HepG2 (cell line): ENCODE data around the gene SHLD3. TPM values are rescaled to one million over a fixed set of nuclear protein-coding genes. Genes with fewer than 3 reads are reported as not detected.

Experiments used
- ATM ChIP-seq: fragments of 450-650 bp; IDR thresholded peaks from 2 replicates; pipeline ENCODE4 v1.7.1; 2017; ENCODE audit warnings: mild to moderate bottlenecking, borderline replicate concordance
- FOXJ3 ChIP-seq: sonication (generic); formaldehyde crosslinking; IDR thresholded peaks from 2 replicates; pipeline ENCODE4 v1.4.0; 2020; ENCODE audit warnings: missing genetic modification reagents, mild to moderate bottlenecking, borderline replicate concordance
- GATAD1 ChIP-seq: IDR thresholded peaks from 2 replicates; pipeline ENCODE4 v1.6.1; 2016; ENCODE audit warnings: missing genetic modification reagents, missing compliant biosample characterization
- GLI4 ChIP-seq: sonication (generic); formaldehyde crosslinking; IDR thresholded peaks from 2 replicates; pipeline ENCODE4 v1.5.1; 2020; ENCODE audit warnings: missing genetic modification reagents, mild to moderate bottlenecking, moderate library complexity, borderline replicate concordance
- SAFB2 ChIP-seq: sonication (generic); formaldehyde crosslinking; IDR thresholded peaks from 2 replicates; pipeline ENCODE4 v1.5.1; 2020; ENCODE audit warnings: missing genetic modification reagents, low read depth, mild to moderate bottlenecking, borderline replicate concordance
- SP4 ChIP-seq: sonication (generic); formaldehyde crosslinking; IDR thresholded peaks from 2 replicates; pipeline ENCODE4 v1.8.1; 2023; ENCODE audit warnings: mild to moderate bottlenecking, missing genetic modification reagents
- polyA plus RNA-seq, 8 experiments: library from polyadenylated mRNA; depleted of rRNA in 3 of 8; stranded (reverse) in 7 of 8; unstranded in 1 of 8; fragments of >200 nt; fragmentation: Illumina TruSeq in 4 of 8; extraction: Trizol in 4 of 8; gene quantifications; 2 replicates each; pipeline versions ENCODE4 v1.2.1 to v1.2.3, GENCODE V29; 2011 to 2016; ENCODE audit warnings: low read depth in 4 of 8, missing spikeins in 1 of 8, mixed read lengths in 1 of 8; ENCODE audit not compliant: insufficient read depth in 1 of 8
- total RNA-seq, 5 experiments: library from RNA; depleted of rRNA; stranded (reverse); fragments of >200 nt; fragmentation: Illumina TruSeq; extraction: Trizol; gene quantifications; 2 replicates each; pipeline ENCODE4 v1.2.3, GENCODE V29; 2016; ENCODE audit warnings: low read depth in 1 of 5
- TF ChIP-seq, protein P1 (sequence below): sonication (generic); formaldehyde crosslinking; IDR thresholded peaks from 2 replicates; pipeline ENCODE4 v1.4.0; 2020; ENCODE audit warnings: missing genetic modification reagents
- TF ChIP-seq, protein P2 (sequence below): sonication (generic); formaldehyde crosslinking; IDR thresholded peaks from 2 replicates; pipeline ENCODE4 v1.4.0; 2020; ENCODE audit warnings: mild to moderate bottlenecking, missing genetic modification reagents
- TF ChIP-seq, protein P3 (sequence below): sonication (generic); formaldehyde crosslinking; IDR thresholded peaks from 2 replicates; pipeline ENCODE4 v1.4.0; 2020; ENCODE audit warnings: mild to moderate bottlenecking, missing genetic modification reagents
- TF ChIP-seq, protein P4 (sequence below): sonication (generic); formaldehyde crosslinking; IDR thresholded peaks from 2 replicates; pipeline ENCODE4 v1.5.1; 2020; ENCODE audit warnings: mild to moderate bottlenecking, moderate library complexity, missing genetic modification reagents
- TF ChIP-seq, protein P5 (sequence below): fragments of 450-650 bp; IDR thresholded peaks from 2 replicates; pipeline ENCODE4 v1.6.1; 2017
- TF ChIP-seq, protein P6 (sequence below): sonication (generic); formaldehyde crosslinking; IDR thresholded peaks from 2 replicates; pipeline ENCODE4 v1.4.0; 2020; ENCODE audit warnings: missing genetic modification reagents
- TF ChIP-seq, protein P7 (sequence below): sonication (generic); formaldehyde crosslinking; IDR thresholded peaks from 2 replicates; pipeline ENCODE4 v1.4.0; 2020; ENCODE audit warnings: missing genetic modification reagents
- TF ChIP-seq, protein P8 (sequence below): IDR thresholded peaks from 2 replicates; pipeline ENCODE4 v1.6.1; 2012; ENCODE audit warnings: inconsistent platforms

The SHLD3 gene
- total and polyA plus RNA-seq, 2 of the 13 experiments (the other 11 are each of a cell fraction or from before 2014, with no cell fraction given): 3.6 to 6.8 TPM

DNA sequence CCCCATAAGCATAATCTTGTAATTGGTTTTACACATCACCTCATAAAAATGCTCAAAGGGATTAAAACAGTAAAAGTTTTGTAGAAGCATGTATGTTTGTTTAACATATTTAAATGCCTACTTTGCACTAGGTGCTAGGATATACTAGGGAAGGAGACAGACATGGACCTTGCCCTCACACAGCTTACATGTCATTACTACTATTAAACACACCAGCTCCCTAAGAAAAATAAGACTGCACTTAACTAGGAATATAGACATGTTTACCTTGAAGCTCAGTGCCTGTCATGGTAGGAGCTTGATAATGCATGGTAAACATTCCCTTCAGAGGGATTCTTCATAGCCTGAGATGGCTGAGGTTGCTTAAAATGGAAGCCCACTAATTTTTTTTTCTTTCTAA, 6.2 kb downstream of the SHLD3 start (continued):
- TF ChIP-seq, protein P1, sequence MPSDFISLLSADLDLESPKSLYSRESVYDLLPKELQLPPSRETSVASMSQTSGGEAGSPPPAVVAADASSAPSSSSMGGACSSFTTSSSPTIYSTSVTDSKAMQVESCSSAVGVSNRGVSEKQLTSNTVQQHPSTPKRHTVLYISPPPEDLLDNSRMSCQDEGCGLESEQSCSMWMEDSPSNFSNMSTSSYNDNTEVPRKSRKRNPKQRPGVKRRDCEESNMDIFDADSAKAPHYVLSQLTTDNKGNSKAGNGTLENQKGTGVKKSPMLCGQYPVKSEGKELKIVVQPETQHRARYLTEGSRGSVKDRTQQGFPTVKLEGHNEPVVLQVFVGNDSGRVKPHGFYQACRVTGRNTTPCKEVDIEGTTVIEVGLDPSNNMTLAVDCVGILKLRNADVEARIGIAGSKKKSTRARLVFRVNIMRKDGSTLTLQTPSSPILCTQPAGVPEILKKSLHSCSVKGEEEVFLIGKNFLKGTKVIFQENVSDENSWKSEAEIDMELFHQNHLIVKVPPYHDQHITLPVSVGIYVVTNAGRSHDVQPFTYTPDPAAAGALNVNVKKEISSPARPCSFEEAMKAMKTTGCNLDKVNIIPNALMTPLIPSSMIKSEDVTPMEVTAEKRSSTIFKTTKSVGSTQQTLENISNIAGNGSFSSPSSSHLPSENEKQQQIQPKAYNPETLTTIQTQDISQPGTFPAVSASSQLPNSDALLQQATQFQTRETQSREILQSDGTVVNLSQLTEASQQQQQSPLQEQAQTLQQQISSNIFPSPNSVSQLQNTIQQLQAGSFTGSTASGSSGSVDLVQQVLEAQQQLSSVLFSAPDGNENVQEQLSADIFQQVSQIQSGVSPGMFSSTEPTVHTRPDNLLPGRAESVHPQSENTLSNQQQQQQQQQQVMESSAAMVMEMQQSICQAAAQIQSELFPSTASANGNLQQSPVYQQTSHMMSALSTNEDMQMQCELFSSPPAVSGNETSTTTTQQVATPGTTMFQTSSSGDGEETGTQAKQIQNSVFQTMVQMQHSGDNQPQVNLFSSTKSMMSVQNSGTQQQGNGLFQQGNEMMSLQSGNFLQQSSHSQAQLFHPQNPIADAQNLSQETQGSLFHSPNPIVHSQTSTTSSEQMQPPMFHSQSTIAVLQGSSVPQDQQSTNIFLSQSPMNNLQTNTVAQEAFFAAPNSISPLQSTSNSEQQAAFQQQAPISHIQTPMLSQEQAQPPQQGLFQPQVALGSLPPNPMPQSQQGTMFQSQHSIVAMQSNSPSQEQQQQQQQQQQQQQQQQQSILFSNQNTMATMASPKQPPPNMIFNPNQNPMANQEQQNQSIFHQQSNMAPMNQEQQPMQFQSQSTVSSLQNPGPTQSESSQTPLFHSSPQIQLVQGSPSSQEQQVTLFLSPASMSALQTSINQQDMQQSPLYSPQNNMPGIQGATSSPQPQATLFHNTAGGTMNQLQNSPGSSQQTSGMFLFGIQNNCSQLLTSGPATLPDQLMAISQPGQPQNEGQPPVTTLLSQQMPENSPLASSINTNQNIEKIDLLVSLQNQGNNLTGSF: no peak
- TF ChIP-seq SAFB2: no peak
- TF ChIP-seq, protein P2, sequence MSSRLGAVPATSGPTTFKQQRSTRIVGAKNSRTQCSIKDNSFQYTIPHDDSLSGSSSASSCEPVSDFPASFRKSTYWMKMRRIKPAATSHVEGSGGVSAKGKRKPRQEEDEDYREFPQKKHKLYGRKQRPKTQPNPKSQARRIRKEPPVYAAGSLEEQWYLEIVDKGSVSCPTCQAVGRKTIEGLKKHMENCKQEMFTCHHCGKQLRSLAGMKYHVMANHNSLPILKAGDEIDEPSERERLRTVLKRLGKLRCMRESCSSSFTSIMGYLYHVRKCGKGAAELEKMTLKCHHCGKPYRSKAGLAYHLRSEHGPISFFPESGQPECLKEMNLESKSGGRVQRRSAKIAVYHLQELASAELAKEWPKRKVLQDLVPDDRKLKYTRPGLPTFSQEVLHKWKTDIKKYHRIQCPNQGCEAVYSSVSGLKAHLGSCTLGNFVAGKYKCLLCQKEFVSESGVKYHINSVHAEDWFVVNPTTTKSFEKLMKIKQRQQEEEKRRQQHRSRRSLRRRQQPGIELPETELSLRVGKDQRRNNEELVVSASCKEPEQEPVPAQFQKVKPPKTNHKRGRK (CRISPR knock-in tag): no peak
- TF ChIP-seq, protein P3, sequence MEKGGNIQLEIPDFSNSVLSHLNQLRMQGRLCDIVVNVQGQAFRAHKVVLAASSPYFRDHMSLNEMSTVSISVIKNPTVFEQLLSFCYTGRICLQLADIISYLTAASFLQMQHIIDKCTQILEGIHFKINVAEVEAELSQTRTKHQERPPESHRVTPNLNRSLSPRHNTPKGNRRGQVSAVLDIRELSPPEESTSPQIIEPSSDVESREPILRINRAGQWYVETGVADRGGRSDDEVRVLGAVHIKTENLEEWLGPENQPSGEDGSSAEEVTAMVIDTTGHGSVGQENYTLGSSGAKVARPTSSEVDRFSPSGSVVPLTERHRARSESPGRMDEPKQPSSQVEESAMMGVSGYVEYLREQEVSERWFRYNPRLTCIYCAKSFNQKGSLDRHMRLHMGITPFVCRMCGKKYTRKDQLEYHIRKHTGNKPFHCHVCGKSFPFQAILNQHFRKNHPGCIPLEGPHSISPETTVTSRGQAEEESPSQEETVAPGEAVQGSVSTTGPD: no peak
- no peak for TF ChIP-seq SP4
- TF ChIP-seq, protein P4, sequence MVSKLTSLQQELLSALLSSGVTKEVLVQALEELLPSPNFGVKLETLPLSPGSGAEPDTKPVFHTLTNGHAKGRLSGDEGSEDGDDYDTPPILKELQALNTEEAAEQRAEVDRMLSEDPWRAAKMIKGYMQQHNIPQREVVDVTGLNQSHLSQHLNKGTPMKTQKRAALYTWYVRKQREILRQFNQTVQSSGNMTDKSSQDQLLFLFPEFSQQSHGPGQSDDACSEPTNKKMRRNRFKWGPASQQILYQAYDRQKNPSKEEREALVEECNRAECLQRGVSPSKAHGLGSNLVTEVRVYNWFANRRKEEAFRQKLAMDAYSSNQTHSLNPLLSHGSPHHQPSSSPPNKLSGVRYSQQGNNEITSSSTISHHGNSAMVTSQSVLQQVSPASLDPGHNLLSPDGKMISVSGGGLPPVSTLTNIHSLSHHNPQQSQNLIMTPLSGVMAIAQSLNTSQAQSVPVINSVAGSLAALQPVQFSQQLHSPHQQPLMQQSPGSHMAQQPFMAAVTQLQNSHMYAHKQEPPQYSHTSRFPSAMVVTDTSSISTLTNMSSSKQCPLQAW: no peak
- TF ChIP-seq, protein P5, sequence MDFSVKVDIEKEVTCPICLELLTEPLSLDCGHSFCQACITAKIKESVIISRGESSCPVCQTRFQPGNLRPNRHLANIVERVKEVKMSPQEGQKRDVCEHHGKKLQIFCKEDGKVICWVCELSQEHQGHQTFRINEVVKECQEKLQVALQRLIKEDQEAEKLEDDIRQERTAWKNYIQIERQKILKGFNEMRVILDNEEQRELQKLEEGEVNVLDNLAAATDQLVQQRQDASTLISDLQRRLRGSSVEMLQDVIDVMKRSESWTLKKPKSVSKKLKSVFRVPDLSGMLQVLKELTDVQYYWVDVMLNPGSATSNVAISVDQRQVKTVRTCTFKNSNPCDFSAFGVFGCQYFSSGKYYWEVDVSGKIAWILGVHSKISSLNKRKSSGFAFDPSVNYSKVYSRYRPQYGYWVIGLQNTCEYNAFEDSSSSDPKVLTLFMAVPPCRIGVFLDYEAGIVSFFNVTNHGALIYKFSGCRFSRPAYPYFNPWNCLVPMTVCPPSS: no peak
- TF ChIP-seq ATM: no peak
- TF ChIP-seq, protein P6, sequence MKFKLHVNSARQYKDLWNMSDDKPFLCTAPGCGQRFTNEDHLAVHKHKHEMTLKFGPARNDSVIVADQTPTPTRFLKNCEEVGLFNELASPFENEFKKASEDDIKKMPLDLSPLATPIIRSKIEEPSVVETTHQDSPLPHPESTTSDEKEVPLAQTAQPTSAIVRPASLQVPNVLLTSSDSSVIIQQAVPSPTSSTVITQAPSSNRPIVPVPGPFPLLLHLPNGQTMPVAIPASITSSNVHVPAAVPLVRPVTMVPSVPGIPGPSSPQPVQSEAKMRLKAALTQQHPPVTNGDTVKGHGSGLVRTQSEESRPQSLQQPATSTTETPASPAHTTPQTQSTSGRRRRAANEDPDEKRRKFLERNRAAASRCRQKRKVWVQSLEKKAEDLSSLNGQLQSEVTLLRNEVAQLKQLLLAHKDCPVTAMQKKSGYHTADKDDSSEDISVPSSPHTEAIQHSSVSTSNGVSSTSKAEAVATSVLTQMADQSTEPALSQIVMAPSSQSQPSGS: no peak
- no peak for TF ChIP-seq GATAD1 (CRISPR knock-in tag)
- TF ChIP-seq, protein P7, sequence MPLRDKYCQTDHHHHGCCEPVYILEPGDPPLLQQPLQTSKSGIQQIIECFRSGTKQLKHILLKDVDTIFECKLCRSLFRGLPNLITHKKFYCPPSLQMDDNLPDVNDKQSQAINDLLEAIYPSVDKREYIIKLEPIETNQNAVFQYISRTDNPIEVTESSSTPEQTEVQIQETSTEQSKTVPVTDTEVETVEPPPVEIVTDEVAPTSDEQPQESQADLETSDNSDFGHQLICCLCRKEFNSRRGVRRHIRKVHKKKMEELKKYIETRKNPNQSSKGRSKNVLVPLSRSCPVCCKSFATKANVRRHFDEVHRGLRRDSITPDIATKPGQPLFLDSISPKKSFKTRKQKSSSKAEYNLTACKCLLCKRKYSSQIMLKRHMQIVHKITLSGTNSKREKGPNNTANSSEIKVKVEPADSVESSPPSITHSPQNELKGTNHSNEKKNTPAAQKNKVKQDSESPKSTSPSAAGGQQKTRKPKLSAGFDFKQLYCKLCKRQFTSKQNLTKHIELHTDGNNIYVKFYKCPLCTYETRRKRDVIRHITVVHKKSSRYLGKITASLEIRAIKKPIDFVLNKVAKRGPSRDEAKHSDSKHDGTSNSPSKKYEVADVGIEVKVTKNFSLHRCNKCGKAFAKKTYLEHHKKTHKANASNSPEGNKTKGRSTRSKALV (CRISPR knock-in tag): no peak
- TF ChIP-seq, protein P8, sequence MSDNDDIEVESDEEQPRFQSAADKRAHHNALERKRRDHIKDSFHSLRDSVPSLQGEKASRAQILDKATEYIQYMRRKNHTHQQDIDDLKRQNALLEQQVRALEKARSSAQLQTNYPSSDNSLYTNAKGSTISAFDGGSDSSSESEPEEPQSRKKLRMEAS: no peak
- no peak for TF ChIP-seq GLI4 (CRISPR knock-in tag)
- peak; percentile 39; the same call in 1 of the 2 replicates for TF ChIP-seq FOXJ3
